Measurements from ENCODE around the gene PRDX3. TPM values are rescaled to one million over a fixed set of nuclear protein-coding genes. Genes with fewer than 3 reads are reported as not detected.

The PRDX3 gene
- total RNA-seq, 1 donor = 222 TPM

GRCh38 chr10:119131512-119132240, 46.9 kb downstream of the PRDX3 start:
- peak overlapping the region; percentile 30 for H3K4me3 ChIP-seq (ENCODE audit: low read depth, low read length)
- no peak for TF ChIP-seq CTCF (IDR thresholded peaks at IDR 0.05; ENCODE audit: insufficient read depth, low read depth, low read length)
- peak; percentile 85 for DNase-seq (ENCODE audit: low read depth)

- TF ChIP-seq CTCF (IDR thresholded peaks at IDR 0.05; ENCODE audit: insufficient read depth, low read depth, low read length) = no peak
- H3K4me3 ChIP-seq (ENCODE audit: low read depth, low read length) = no peak overlapping the region
- DNase-seq (ENCODE audit: low read depth) = no peak
Measured at GRCh38 chr10:119129721-119130120, 48.9 kb downstream of the PRDX3 start.

- TF ChIP-seq CTCF (IDR thresholded peaks at IDR 0.05; ENCODE audit: insufficient read depth, low read depth, low read length) = no peak
- H3K4me3 ChIP-seq (ENCODE audit: low read depth, low read length) = no peak overlapping the region
- DNase-seq (ENCODE audit: low read depth) = no peak
Measured at GRCh38 chr10:119125942-119126341, 52.7 kb downstream of the PRDX3 start.

- H3K4me3 ChIP-seq (ENCODE audit: low read depth, low read length) = no peak overlapping the region
- no peak for TF ChIP-seq CTCF (IDR thresholded peaks at IDR 0.05; ENCODE audit: insufficient read depth, low read depth, low read length)
- DNase-seq (ENCODE audit: low read depth) = no peak
Measured at GRCh38 chr10:119120875-119121274, 57.7 kb downstream of the PRDX3 start.

- peak; percentile 97 for DNase-seq (ENCODE audit: low read depth)
- no peak for TF ChIP-seq CTCF (IDR thresholded peaks at IDR 0.05; ENCODE audit: insufficient read depth, low read depth, low read length)
- H3K4me3 ChIP-seq (ENCODE audit: low read depth, low read length) = no peak overlapping the region
Measured at GRCh38 chr10:119120413-119120867, 58.2 kb downstream of the PRDX3 start.

GRCh38 chr10:119119400-119119799, 59.2 kb downstream of the PRDX3 start:
- H3K4me3 ChIP-seq (ENCODE audit: low read depth, low read length) = no peak overlapping the region
- DNase-seq (ENCODE audit: low read depth) = no peak
- no peak for TF ChIP-seq CTCF (IDR thresholded peaks at IDR 0.05; ENCODE audit: insufficient read depth, low read depth, low read length)

GRCh38 chr10:119118231-119118630, 60.4 kb downstream of the PRDX3 start:
- no peak overlapping the region for H3K4me3 ChIP-seq (ENCODE audit: low read depth, low read length)
- DNase-seq (ENCODE audit: low read depth) = no peak
- TF ChIP-seq CTCF (IDR thresholded peaks at IDR 0.05; ENCODE audit: insufficient read depth, low read depth, low read length) = no peak
